ENCODE data around the gene BRD3. TPM values are rescaled to one million over a fixed set of nuclear protein-coding genes. Genes with fewer than 3 reads are reported as not detected.

BRD3 gene
- total RNA-seq, 2 donors from 2014 or later, result 32.2 to 32.6 TPM

GRCh38 chr9:134029248-134030226 is 38.3 kb downstream of the BRD3 start:
- DNase-seq (ENCODE audit: low spot score), result peak; percentile 71
- intact Hi-C loops (cut with DNase I), result loop anchor here in 1 of 2 donors (5.0 kb wide), 1 partner anchor 612 kb away; the partner anchor contains the start of gene REXO4

DNA sequence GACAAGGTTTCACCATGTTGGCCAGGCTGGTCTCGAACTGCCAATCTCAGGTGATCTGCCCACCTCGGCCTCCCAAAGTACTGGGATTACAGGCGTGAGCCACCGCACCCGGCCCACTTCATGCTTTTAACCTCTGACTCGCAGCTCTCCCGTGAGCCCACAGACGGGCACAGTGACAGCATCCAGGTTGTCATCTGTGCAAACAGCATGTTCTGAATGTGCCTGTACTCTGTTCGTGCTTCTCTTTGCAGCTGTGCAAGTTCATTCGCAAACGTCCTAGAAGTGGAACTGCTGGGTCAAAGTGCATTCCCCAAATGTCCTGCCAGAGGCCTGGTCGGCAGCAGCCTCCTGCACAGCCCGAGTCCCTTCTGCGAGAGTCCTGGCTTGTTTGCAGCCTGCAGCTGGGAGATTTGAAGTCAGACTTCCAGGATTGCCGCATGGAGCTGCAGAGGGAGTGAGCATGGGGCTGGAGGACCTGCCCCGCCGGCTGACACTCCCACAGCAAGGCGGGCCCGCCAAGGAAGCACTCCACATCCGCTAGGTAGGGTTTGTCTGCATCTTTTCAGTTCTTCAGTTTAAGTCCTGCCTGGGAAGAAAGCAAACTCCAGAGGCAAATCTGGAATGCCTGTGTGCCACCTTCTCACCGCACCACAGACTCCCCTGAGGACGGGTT is 39.1 kb downstream of the BRD3 start:
- peak; percentile 66 for DNase-seq (ENCODE audit: low spot score)
- intact Hi-C loops (cut with DNase I), result loop anchor here in 1 of 2 donors (5.0 kb wide), 1 partner anchor 611 kb away; the partner anchor contains the start of gene REXO4

GRCh38 chr9:134028076-134028475 is 39.8 kb downstream of the BRD3 start:
- peak; percentile 78 for DNase-seq (ENCODE audit: low spot score)
- intact Hi-C loops (cut with DNase I), result loop anchor here in 1 of 2 donors (5.0 kb wide), 1 partner anchor 611 kb away; the partner anchor contains the start of gene REXO4

DNA sequence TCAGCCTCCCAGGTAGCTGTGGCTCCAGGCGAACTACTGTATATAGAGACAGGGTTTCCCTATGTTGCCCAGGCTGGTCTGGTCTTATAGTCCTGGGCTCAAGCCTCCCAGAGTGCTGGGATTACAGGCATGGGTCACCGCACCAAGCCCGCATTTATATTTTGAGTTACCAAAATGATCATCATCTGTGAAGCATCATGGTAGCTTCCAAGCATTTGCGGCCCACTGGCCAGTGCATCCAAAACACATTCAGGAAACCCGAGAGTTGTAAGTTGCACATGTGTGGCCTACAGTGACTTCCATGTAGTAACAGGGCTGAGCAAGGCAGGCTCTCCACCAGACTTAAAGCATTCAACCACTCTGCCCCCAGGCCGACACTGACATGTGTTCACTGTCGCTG is 40.3 kb downstream of the BRD3 start:
- peak; percentile 66 for DNase-seq (ENCODE audit: low spot score)
- intact Hi-C loops (cut with DNase I), result loop anchor here in 1 of 2 donors (5.0 kb wide), 1 partner anchor 610 kb away; the partner anchor contains the start of gene REXO4

- intact Hi-C loops (cut with DNase I), result loop anchor here in 1 of 2 donors (5.0 kb wide), 1 partner anchor 610 kb away; the partner anchor contains the start of gene REXO4
- DNase-seq (ENCODE audit: low spot score), result peak; percentile 20
Measured at GRCh38 chr9:134026981-134027380, 40.8 kb downstream of the BRD3 start.

- peak; percentile 81 for DNase-seq (ENCODE audit: low spot score)
- intact Hi-C loops (cut with DNase I), result loop anchor here in 1 of 2 donors (5.0 kb wide), 1 partner anchor 609 kb away; the partner anchor contains the start of gene REXO4
Measured at GRCh38 chr9:134026581-134026980, 41.2 kb downstream of the BRD3 start.

- DNase-seq (ENCODE audit: low spot score), result peak; percentile 86
- intact Hi-C loops (cut with DNase I), result loop anchor here in 1 of 2 donors (5.0 kb wide), 1 partner anchor 609 kb away; the partner anchor contains the start of gene REXO4
Measured at GRCh38 chr9:134025606-134026541, 42.0 kb downstream of the BRD3 start.

DNA sequence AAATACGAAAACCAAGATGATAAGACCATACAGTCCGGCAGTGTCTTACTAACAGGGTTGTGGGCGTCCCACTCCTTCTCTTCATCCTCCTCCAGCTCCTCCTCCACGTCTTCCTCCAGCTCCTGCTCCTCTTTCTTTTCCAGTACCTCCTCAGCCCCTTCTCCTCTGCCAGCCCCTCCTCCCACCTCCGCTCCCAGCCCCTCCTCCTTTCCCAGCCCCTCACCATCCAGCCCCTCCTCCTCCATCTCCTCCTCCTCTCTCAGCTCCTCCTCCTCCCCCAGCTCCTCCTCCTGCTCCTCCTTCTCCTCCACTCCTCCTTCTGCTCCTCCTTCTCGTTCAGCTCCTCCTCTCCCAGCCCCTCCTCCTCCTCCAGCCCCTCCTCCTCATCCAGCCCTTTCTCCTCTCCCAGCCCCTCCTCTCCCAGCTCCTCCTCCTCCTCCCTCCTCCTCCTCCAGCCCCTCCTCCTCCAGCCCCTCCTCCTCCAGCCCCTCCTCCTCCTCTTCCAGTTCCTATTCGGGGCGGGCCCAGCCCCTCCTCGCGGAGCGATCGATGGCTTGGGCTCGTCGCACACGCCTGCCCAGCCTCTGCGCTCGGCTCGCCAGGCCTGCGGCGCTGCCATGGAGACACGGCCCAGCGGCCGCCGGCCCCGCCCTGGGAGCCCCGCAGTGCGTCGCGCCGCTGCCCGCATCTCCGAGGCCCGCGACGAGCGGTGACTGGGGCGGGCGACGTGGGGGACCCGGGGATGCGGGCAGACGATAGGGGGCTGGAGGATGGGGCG is 42.8 kb downstream of the BRD3 start, which contains the start of gene BRD3OS:
BRD3OS (plus strand) TSS at position 654 of the 778 bp plus-strand sequence. CDS start 1,267 bp downstream, outside the sequence.
- intact Hi-C loops (cut with DNase I), result loop anchor here in 1 of 2 donors (5.0 kb wide), 1 partner anchor 608 kb away; the partner anchor contains the start of gene REXO4
- peak; percentile 99 for DNase-seq (ENCODE audit: low spot score)

- intact Hi-C loops (cut with DNase I), result no loop called here
Measured at GRCh38 chr9:134024214-134024792, 43.5 kb downstream of the BRD3 start.

GRCh38 chr9:134014946-134015345 is 52.9 kb downstream of the BRD3 start:
- intact Hi-C loops (cut with DNase I), result no loop called here

More at GRCh38 chr9:134024214-134024792, 43.5 kb downstream of the BRD3 start:
- DNase-seq (ENCODE audit: low spot score), result no peak

GRCh38 chr9:134011401-134011800 is 56.4 kb downstream of the BRD3 start:
- intact Hi-C loops (cut with DNase I), result no loop called here
- DNase-seq (ENCODE audit: low spot score), result peak; percentile 4

More at GRCh38 chr9:134014946-134015345, 52.9 kb downstream of the BRD3 start:
- DNase-seq (ENCODE audit: low spot score), result no peak

DNA sequence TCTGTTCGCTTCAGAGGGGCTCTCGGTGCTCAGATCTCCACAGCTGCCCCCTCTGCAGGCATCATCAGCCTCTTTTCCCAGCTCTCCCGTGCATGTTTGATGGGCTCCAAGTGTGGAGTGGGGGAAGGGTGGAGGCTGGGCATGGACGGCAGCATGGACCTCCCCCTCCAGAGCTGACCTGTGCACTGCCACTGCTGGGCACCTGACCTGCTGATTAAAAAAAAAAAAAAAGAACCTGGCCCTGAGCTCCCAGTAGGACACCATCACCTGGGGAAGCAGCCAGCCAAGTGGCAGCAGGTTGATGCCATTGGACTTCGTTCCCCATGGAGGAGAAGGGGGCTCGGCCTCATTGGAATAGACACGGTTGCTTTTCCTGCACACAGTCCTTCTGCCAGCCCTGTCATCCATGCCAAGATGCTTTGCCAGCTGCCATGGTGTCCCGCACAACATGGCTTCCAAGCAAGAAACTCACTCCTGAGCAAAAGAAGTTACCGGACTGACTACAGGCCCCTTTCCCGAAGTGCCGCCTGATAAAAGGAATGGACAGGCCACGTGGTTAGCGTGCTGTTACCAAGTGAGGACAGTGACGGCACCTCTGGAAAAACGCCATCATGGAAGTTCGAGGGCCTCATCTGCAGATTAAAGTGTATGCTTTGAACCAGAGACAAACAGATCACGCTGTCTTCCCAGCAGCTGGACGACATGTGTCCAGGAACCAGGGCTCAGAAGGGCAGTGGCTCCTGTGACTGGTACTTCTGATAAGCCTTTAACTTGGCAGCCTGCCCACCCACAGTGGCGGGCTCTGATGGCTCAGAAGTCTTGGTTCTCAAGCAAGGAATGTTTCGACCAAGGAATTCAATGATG is 57.3 kb downstream of the BRD3 start:
- intact Hi-C loops (cut with DNase I), result no loop called here
- DNase-seq (ENCODE audit: low spot score), result peak; percentile 76

DNA sequence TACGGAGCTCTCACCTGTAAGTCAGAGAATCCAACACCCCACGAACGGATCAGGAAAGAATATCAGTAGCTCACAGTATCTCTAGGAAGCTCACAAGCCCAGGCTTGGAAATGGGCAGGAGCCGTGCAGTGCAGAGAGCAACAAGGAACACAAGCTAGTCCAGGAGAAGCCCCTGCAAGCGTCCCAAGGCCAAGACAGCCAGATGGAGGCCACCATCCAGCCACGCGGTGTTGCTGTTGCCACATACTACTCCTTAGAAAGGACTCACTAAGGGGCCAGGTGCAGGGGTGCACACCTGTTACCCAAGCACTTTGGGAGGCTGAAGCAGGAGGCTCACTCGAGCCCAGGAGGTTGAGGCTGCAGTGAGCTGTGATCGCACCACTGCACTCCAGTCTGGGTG is 60.3 kb downstream of the BRD3 start:
- peak; percentile 62 for DNase-seq (ENCODE audit: low spot score)
- intact Hi-C loops (cut with DNase I), result no loop called here

- intact Hi-C loops (cut with DNase I), result no loop called here
- peak; percentile 47 for DNase-seq (ENCODE audit: low spot score)
Measured at GRCh38 chr9:134007150-134007549, 60.7 kb downstream of the BRD3 start.

DNA sequence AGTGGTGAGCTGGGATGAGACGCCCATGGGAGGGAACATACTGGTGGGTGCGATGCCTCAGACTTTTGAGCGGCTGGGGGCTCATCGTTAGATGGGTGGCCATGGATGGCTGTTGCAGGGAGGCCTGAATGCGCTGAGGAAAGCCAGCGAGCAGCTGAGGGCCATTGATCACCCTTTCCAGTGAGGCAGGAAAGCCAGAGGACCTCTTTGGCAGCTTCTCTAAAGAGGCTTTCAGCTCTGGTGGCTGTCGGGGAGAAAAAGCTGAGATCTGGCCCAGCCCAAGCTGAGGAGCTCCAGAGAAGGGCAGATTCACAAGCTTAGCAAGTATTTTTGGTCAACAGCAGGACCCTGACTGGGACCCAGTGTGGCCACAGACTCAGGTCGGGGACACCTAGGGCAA is 62.4 kb downstream of the BRD3 start:
- DNase-seq (ENCODE audit: low spot score), result peak; percentile 51
- intact Hi-C loops (cut with DNase I), result no loop called here

DNA sequence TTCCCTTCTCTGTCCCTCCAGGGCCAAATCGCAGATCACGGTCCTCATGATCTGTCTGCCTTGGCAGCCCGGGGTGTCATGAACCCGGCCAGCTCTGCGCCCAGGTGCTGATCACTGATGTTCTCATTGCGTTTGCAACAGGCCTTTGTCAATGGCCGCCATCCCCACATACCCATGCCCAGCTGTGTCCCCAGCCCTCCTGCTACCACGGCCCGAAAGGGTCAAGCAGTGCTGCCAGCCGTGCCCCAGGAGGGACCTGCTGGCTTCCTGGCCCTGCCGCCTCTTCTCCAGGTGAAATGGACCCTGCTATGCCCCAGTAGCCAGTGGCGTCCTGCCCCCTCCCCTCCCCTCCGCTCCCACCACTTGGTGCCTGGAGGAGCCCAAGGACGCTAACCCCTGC is 62.9 kb downstream of the BRD3 start:
- intact Hi-C loops (cut with DNase I), result no loop called here
- peak; percentile 61 for DNase-seq (ENCODE audit: low spot score)

All from posterior vena cava (tissue), 2 donors.